K562 (cell line): ENCODE data around the gene AIF1. TPM values are rescaled to one million over a fixed set of nuclear protein-coding genes. Genes with fewer than 3 reads are reported as not detected.

ENCODE experiments used
- FOXK2 ChIP-seq, 2 experiments: fragments of 450-650 bp; IDR thresholded peaks in 1 of 2; conservative IDR thresholded peaks in 1 of 2; 2 replicates each; pipeline ENCODE4 v1.6.1; 2016; ENCODE audit warnings: low read depth in 2 of 2, mild to moderate bottlenecking in 1 of 2
- HEY1 ChIP-seq: fragments of 250-450 bp; sonication (Bioruptor Pico); IDR thresholded peaks from 2 replicates; pipeline ENCODE4 v1.5.0; 2020; ENCODE audit warnings: mild to moderate bottlenecking, moderate library complexity, borderline replicate concordance
- JUNB ChIP-seq: fragments of 450-650 bp; formaldehyde crosslinking; conservative IDR thresholded peaks from 2 replicates; pipeline ENCODE4 v1.4.0; 2020; ENCODE audit warnings: mild to moderate bottlenecking
- NCOA6 ChIP-seq: fragments of 450-650 bp; IDR thresholded peaks from 2 replicates; pipeline ENCODE4 v1.6.1; 2017; ENCODE audit warnings: mild to moderate bottlenecking
- NUFIP1 ChIP-seq: fragments of 450-650 bp; IDR thresholded peaks from 2 replicates; pipeline ENCODE4 v1.6.1; 2018; ENCODE audit not compliant: partially characterized antibody
- ZBTB7A ChIP-seq: IDR thresholded peaks from 2 replicates; pipeline ENCODE4 v1.6.1; 2011; ENCODE audit warnings: low read depth, mild to moderate bottlenecking, low read length, moderate library complexity, borderline replicate concordance; ENCODE audit not compliant: control insufficient read depth
- ZFP36 ChIP-seq: fragments of 150-350 bp; IDR thresholded peaks from 2 replicates; pipeline ENCODE4 v1.6.1; 2018; ENCODE audit warnings: low read length, low read depth; ENCODE audit not compliant: partially characterized antibody
- polyA plus RNA-seq, 8 experiments: library from polyadenylated mRNA; depleted of rRNA in 4 of 8; stranded (reverse) in 5 of 8; unstranded in 3 of 8; fragments of >200 nt; fragmentation: Nextera tagmentation in 2 of 8; fragmentation: Illumina TruSeq in 1 of 8; extraction: Ambion mirVana in 2 of 8; extraction: Trizol in 1 of 8; gene quantifications; 2 replicates each; pipeline versions ENCODE4 v1.2.1 to v1.2.3, GENCODE V29; 2011 to 2014; ENCODE audit warnings: inconsistent platforms in 1 of 8, missing spikeins in 1 of 8
- total RNA-seq, 7 experiments: library from RNA; depleted of rRNA in 6 of 7; stranded (reverse); fragments of >200 nt in 6 of 7; fragmentation: Illumina TruSeq in 2 of 7; extraction: Trizol in 2 of 7; gene quantifications; 2 replicates each; pipeline versions ENCODE4 v1.2.1 to v1.2.3, GENCODE V29; 2011 to 2021; ENCODE audit warnings: low replicate concordance in 1 of 7
- TF ChIP-seq, protein P1 (sequence below), 2 experiments: fragments of 450-650 bp in 1 of 2; sonication (generic) in 1 of 2; formaldehyde crosslinking in 1 of 2; IDR thresholded peaks; 2 replicates each; pipeline versions ENCODE4 v1.7.1 to v1.9.0; 2016 to 2022; ENCODE audit warnings: inconsistent platforms in 1 of 2, mild to moderate bottlenecking in 1 of 2, missing genetic modification reagents in 1 of 2
- TF ChIP-seq, protein P2 (sequence below), 2 experiments: IDR thresholded peaks in 1 of 2; conservative IDR thresholded peaks in 1 of 2; 2 replicates each; pipeline ENCODE4 v1.6.1; 2016; ENCODE audit warnings: low read depth in 2 of 2, mild to moderate bottlenecking in 1 of 2, missing compliant biosample characterization in 1 of 2, missing genetic modification characterization in 1 of 2, moderate library complexity in 1 of 2
- TF ChIP-seq, protein P3 (sequence below), 2 experiments: fragments of 450-650 bp in 1 of 2; IDR thresholded peaks; 2 replicates each; pipeline ENCODE4 v1.6.1; 2011 to 2017; ENCODE audit warnings: low read depth in 2 of 2, antibody characterized with exemption in 1 of 2, borderline replicate concordance in 1 of 2, low read length in 1 of 2, mild to moderate bottlenecking in 1 of 2, mixed read lengths in 1 of 2; ENCODE audit not compliant: control insufficient read depth in 1 of 2

Gene AIF1
- total and polyA plus RNA-seq, 9 of the 15 experiments (the other 6 are each of a cell fraction or from before 2014, with no cell fraction given), result 9.4 to 33.4 (median 19.4) TPM

DNA sequence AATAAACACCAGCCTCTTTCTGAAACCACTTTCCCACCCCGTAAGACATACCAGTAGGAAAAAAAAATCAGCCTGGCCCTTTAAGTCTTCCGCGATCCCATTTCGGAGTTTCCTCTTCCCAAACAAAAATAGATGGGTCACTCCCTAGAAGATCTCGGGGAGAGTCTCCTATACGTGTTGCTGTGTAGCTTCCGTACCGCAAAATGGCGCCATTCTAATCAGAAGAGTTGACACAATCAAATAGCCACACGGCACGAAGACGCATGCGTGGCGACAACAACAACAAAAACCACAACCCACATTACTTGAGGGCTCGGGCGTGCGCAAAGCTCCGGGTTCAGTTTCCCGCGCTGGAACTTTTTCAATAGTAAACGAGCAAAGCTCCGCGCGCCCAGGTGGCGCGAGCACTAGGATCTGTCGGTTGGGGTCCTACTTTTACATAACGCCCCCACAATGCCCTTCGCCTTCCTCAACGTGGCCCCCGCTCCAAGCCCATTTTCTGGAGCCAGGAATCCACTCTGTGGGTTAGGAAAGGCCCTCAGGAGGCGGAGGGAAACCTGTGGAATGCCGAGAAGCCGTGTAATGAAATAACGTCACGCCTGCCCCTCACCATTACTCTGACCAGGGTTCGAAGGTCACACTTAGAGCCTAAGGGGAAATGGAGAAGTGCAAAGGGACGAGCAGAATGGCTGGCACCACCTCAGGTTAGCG is 49.9 kb downstream of the AIF1 start, which contains the start of gene GPANK1 (continued):
- TF ChIP-seq, protein P1, sequence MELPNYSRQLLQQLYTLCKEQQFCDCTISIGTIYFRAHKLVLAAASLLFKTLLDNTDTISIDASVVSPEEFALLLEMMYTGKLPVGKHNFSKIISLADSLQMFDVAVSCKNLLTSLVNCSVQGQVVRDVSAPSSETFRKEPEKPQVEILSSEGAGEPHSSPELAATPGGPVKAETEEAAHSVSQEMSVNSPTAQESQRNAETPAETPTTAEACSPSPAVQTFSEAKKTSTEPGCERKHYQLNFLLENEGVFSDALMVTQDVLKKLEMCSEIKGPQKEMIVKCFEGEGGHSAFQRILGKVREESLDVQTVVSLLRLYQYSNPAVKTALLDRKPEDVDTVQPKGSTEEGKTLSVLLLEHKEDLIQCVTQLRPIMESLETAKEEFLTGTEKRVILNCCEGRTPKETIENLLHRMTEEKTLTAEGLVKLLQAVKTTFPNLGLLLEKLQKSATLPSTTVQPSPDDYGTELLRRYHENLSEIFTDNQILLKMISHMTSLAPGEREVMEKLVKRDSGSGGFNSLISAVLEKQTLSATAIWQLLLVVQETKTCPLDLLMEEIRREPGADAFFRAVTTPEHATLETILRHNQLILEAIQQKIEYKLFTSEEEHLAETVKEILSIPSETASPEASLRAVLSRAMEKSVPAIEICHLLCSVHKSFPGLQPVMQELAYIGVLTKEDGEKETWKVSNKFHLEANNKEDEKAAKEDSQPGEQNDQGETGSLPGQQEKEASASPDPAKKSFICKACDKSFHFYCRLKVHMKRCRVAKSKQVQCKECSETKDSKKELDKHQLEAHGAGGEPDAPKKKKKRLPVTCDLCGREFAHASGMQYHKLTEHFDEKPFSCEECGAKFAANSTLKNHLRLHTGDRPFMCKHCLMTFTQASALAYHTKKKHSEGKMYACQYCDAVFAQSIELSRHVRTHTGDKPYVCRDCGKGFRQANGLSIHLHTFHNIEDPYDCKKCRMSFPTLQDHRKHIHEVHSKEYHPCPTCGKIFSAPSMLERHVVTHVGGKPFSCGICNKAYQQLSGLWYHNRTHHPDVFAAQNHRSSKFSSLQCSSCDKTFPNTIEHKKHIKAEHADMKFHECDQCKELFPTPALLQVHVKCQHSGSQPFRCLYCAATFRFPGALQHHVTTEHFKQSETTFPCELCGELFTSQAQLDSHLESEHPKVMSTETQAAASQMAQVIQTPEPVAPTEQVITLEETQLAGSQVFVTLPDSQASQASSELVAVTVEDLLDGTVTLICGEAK (IDR thresholded peaks at IDR 0.05), result no peak; the same call in 1 of the 2 replicates
- TF ChIP-seq, protein P1 (CRISPR knock-in tag; IDR thresholded peaks at IDR 0.05), result no peak
- TF ChIP-seq FOXK2 (conservative IDR thresholded peaks at IDR 0.05 in 1 of 2, IDR thresholded peaks at IDR 0.05 in 1 of 2; ENCODE audit: low read depth in 2 of 2), result peak; percentile 98 to 99
- no peak for TF ChIP-seq NCOA6
- TF ChIP-seq, protein P2, sequence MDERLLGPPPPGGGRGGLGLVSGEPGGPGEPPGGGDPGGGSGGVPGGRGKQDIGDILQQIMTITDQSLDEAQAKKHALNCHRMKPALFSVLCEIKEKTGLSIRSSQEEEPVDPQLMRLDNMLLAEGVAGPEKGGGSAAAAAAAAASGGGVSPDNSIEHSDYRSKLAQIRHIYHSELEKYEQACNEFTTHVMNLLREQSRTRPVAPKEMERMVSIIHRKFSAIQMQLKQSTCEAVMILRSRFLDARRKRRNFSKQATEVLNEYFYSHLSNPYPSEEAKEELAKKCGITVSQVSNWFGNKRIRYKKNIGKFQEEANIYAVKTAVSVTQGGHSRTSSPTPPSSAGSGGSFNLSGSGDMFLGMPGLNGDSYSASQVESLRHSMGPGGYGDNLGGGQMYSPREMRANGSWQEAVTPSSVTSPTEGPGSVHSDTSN (CRISPR knock-in tag; IDR thresholded peaks at IDR 0.05; ENCODE audit: low read depth), result no peak
- TF ChIP-seq, protein P2 (tag; conservative IDR thresholded peaks at IDR 0.05; ENCODE audit: low read depth), result no peak
- TF ChIP-seq JUNB, result no peak
- TF ChIP-seq ZFP36, result no peak
- TF ChIP-seq, protein P3, sequence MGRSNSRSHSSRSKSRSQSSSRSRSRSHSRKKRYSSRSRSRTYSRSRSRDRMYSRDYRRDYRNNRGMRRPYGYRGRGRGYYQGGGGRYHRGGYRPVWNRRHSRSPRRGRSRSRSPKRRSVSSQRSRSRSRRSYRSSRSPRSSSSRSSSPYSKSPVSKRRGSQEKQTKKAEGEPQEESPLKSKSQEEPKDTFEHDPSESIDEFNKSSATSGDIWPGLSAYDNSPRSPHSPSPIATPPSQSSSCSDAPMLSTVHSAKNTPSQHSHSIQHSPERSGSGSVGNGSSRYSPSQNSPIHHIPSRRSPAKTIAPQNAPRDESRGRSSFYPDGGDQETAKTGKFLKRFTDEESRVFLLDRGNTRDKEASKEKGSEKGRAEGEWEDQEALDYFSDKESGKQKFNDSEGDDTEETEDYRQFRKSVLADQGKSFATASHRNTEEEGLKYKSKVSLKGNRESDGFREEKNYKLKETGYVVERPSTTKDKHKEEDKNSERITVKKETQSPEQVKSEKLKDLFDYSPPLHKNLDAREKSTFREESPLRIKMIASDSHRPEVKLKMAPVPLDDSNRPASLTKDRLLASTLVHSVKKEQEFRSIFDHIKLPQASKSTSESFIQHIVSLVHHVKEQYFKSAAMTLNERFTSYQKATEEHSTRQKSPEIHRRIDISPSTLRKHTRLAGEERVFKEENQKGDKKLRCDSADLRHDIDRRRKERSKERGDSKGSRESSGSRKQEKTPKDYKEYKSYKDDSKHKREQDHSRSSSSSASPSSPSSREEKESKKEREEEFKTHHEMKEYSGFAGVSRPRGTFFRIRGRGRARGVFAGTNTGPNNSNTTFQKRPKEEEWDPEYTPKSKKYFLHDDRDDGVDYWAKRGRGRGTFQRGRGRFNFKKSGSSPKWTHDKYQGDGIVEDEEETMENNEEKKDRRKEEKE (IDR thresholded peaks at IDR 0.05; ENCODE audit: borderline replicate concordance in 1 of 2, control insufficient read depth in 1 of 2, low read depth in 2 of 2, low read length in 1 of 2), result no peak
- no peak for TF ChIP-seq ZBTB7A
- TF ChIP-seq HEY1 (CRISPR knock-in tag), result no peak
- TF ChIP-seq NUFIP1, result no peak
